GM18498 (cell line): ENCODE results near the gene WWOX.

Experiments used
- ATAC-seq: cut with Tn5 transposase; IDR thresholded peaks from one replicate; pipeline ENCODE4 v1.9.1; 2021; ENCODE audit warnings: mild to moderate bottlenecking, moderate library complexity; ENCODE audit not compliant: unreplicated experiment

WWOX gene

DNA sequence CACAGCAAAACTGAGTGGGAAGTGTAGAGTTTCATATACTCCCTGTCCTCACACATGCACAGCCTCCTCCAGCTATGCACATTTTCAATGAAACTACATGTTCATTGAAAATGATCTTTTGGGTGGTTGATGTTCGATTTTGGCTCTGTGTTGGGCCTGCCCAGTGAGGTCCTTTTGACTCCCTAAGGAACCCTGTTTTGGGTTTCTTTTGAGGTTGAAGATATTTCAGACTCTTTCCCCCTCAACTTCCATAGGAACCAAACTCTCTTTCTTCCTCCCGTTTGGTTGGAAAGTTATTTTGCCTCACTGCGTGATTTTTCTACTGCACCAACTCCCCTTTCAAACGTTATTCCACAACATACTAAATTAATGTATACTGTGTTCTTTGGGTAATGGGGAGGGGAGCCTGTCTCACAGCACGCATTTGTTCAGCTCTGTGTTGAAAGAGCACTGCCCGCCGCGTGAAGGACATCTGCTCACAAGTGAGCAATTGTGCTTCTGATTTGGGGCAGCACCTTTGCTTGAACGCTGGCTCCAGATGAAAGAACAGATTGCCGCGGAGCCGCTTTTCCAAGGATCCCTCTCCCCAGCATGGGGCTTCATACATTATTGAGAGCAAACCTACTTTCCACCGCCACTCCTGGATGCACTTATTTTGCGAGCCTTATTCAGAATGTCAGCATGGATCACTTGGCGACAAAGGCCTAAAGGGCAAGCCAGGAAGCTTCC lies 385.9 kb downstream of the WWOX start:
- no peak for ATAC-seq

DNA sequence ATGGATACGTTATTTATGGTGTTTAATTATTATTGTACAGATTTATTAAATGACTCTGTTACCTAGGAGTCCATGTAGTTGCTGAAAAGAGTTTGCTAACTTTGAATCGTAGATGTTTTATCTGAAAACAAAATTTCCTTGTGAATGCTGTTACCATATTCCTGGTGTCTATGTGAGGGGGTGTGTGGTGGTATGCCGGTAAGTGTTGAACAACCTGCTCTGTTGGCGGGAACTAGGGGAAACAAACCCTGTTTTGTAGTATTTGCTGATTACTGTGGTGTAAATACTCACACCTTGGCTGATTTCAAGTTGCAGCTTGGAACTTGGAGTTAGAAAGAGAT lies 386.4 kb downstream of the WWOX start:
- ATAC-seq: no peak

- ATAC-seq: no peak
Measured at GRCh38 chr16:78487471-78487870, 388.0 kb downstream of the WWOX start.

DNA sequence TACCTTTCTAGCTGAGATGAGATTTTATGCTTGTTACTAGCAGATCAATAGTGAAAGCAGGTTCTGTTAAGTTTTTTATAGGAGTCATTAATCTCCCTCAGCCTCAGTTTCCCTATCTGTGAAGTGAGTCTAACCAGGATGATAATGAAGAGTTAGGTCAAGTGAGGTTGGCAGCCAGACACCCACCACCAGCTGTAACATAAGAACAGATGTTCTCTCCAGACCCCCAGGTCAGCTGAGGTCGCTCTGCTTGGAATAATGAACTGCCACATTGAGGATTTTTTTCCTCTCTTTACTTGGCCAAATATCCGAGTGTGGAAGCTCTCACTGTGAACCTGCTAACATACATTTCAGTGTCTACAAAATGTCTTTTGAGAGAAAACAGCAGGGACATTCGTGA lies 389.6 kb downstream of the WWOX start:
- ATAC-seq: no peak

- no peak for ATAC-seq
Measured at GRCh38 chr16:78489631-78490030, 390.2 kb downstream of the WWOX start.

DNA sequence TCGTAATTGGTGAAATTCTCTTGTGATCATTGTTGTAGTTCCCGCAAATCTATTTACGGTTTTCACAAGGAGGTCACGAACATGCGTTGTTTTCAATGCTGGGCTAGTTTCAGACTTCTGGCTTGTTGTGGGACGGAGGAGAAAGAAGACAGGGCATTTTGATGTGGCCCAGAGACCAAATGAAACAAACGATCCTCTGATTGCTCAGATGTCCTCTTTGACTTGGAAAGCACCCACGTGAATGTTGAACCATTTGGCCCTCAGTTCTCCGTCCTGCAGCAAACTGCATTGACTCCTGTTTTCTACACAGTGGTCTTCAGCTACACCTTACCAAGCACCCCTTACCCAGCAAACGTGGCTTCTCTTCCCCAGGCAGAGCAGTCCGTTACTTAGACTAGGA lies 391.0 kb downstream of the WWOX start:
- no peak for ATAC-seq

DNA sequence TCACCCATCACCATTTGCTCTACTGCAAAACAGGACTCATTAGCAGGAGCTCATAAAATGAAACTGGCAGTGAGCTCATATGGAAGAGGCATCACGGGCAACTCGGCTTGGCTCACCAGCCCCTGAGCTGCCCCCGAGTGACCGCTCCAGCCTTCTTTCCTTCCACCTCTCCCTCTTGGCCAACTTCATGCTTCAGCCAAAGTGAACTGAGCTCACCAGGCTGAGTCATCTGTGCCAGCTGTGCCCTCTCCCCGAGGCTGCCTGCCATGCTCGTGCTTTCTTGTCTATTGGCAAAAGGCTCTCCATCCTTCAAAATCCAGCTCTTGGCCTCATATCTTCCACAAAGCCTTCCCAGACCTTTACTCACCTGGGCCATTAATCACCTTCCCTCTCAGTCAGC lies 391.4 kb downstream of the WWOX start:
- no peak for ATAC-seq

- no peak for ATAC-seq
Measured at GRCh38 chr16:78493573-78493972, 394.1 kb downstream of the WWOX start.

- ATAC-seq: no peak
Measured at GRCh38 chr16:78494105-78494504, 394.7 kb downstream of the WWOX start.

- no peak for ATAC-seq
Measured at GRCh38 chr16:78494674-78495073, 395.2 kb downstream of the WWOX start.

- ATAC-seq: no peak
Measured at GRCh38 chr16:78496189-78496588, 396.7 kb downstream of the WWOX start.

DNA sequence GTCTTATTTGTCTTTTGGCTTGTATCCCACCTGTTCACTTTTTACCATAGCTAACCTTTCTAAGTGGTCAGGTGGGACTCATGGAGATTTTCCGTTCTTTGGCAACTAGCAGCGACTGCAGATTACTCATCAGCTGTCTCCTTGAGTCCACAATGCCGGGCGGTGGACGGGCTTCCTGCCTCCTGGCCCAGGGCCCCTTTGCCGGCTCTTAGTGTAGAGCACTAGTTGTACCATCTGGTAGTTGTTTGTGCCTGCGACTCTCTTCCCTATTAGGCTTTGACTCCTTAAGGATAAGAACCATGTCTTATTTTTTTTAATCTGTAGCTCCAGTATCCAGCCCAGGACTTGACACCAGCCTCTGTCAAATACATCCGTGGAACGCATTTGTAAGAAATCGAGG lies 399.9 kb downstream of the WWOX start:
- ATAC-seq: no peak

GRCh38 chr16:78500659-78501270 lies 401.3 kb downstream of the WWOX start:
- ATAC-seq: no peak

DNA sequence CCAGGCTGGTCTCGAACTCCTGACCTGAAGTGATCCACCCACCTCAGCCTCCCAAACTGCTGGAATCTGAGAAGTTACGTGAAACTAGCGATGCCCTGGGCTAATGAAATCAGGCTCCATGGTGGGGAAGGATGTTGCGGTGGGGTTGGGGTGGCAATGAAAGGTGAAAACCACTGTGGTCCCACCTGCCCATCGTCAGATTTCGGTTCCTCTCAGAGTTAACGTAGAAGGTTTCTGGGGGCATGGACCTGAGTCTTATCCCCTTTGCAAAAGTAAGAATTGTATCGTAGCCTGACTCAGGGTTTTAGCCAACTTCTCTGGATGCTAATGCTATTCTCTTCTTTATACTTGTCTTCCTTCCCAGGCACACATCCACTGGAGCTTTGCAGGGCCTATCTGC lies 402.3 kb downstream of the WWOX start:
- no peak for ATAC-seq

GRCh38 chr16:78502812-78503350 lies 403.4 kb downstream of the WWOX start:
- ATAC-seq: no peak

DNA sequence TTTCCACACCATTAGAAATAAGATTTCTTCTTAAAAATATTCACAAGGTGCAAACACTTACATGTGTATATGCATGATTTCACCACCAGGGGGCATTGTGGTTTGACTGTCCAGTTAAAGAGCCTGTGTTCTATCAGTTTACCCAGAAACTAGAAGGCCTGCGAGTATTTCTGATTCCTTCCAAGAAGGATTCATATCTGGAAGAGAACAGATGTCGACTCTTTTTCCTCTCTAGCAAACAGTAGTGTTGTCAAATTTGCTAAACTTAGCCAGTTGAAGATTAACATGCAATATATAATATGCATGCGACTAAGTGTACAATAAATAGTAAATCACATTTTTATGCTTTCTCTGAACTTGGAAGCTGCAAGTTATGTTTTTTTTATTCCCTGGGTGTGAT lies 404.1 kb downstream of the WWOX start:
- no peak for ATAC-seq

DNA sequence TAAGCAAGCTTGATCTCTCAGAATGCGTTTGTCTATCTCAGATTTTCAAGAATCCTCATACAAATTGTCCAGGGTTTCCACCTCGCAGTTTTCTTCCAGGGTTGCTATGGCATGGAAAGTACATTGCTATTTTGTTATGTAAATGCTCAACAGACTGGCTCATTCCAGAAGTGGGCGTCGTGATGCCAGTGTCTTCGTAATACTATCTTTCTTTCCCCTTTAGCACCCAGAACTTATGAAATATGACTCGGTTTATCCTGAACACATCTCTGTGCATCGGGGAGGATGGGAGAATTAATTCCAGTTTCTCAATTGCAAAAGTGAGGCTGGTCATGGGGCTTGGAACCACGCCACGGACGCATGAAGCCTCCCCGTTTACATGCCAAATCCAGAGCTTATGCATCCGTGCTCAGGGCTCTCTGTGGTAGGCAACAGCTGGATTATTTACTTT lies 405.0 kb downstream of the WWOX start:
- ATAC-seq: no peak

GRCh38 chr16:78505036-78505435 lies 405.6 kb downstream of the WWOX start:
- no peak for ATAC-seq

- no peak for ATAC-seq
Measured at GRCh38 chr16:78505544-78506366, 406.3 kb downstream of the WWOX start.

GRCh38 chr16:78506367-78507193 lies 407.1 kb downstream of the WWOX start:
- ATAC-seq: no peak

GRCh38 chr16:78507576-78507975 lies 408.1 kb downstream of the WWOX start:
- no peak for ATAC-seq
